ENCODE data around the gene SULT1A1. TPM values are rescaled to one million over a fixed set of nuclear protein-coding genes. Genes with fewer than 3 reads are reported as not detected.

The SULT1A1 gene
- total and polyA plus RNA-seq, 2 of the 8 experiments (the other 6 are each of a cell fraction or from before 2014, with no cell fraction given) = 2.1 to 4.0 TPM

DNA sequence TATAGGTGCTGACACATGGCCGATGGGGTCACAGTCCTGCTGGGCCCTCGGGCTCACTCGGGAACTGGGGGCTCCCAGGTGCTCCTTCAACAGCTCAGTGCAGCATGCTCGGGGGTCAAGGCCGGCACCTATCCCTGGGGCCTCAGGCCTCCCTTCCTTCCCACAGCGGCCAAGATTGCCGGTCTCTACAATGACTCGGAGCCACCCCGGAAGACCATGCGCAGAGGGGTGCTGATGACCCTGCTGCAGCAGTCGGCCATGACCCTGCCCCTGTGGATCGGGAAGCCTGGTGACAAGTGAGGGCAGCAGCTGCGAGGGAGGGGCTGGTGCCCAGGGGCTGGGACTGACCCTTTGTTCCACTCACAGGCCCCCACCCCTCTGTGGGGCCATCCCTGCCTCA is 19.9 kb downstream of the SULT1A1 start:
- no peak overlapping the region for H3K4me2 ChIP-seq (ENCODE audit: insufficient read depth in 1 of 2, low read depth in 2 of 2, low read length in 2 of 2)
- H2BK20ac ChIP-seq (ENCODE audit: low read length) = no peak overlapping the region
- DNase-seq (ENCODE audit: low read depth in 1 of 2, low spot score in 2 of 2) = no peak
- H4K20me1 ChIP-seq (replicated peaks in 1 of 2; ENCODE audit: control insufficient read depth in 1 of 2, insufficient read depth in 2 of 2, low read length in 2 of 2) = peaks cover 0 to 2% of the 10 kb centered on the region in 2 experiments
- H3K18ac ChIP-seq (ENCODE audit: extremely low read depth, low read length) = no peak overlapping the region
- no peak for FAIRE-seq
- no peaks in the 10 kb centered on the region for H3K79me1 ChIP-seq (ENCODE audit: low read depth, low read length)
- no peak overlapping the region for H3K4me3 ChIP-seq (ENCODE audit: extremely low read depth in 1 of 4, insufficient read depth in 2 of 4, low read depth in 3 of 4, low read length in 4 of 4)
- H4K8ac ChIP-seq (ENCODE audit: extremely low read depth, insufficient read depth, low read length) = no peak overlapping the region
- H4K91ac ChIP-seq (replicated peaks; ENCODE audit: insufficient read length, low read length) = no peak overlapping the region
- no peak overlapping the region for H2AK5ac ChIP-seq (ENCODE audit: low read depth, low read length)
- no peaks in the 10 kb centered on the region for H3K4me1 ChIP-seq (replicated peaks in 1 of 4; ENCODE audit: control insufficient read depth in 3 of 4, insufficient read depth in 4 of 4, low read length in 3 of 4)
- no peak overlapping the region for H2AFZ ChIP-seq (ENCODE audit: low read length)
- H3K79me2 ChIP-seq (ENCODE audit: control insufficient read depth in 1 of 2, insufficient read depth in 2 of 2, low read length in 2 of 2) = no peaks in the 10 kb centered on the region
- H3K27ac ChIP-seq (ENCODE audit: low read depth, low read length) = no peak overlapping the region
- no peak overlapping the region for H2BK5ac ChIP-seq (ENCODE audit: low read depth, low read length)
- H3K4ac ChIP-seq (replicated peaks; ENCODE audit: insufficient read length, low read depth, low read length) = no peak overlapping the region
- no peak overlapping the region for H3K9ac ChIP-seq (replicated peaks in 1 of 4; ENCODE audit: extremely low read depth in 1 of 4, low read depth in 3 of 4, low read length in 3 of 4)
- H3K27me3 ChIP-seq (replicated peaks in 1 of 4; ENCODE audit: control insufficient read depth in 3 of 4, extremely low read depth in 1 of 4, insufficient read depth in 3 of 4, low read length in 3 of 4) = no peaks in the 10 kb centered on the region
- H3K23ac ChIP-seq (ENCODE audit: insufficient read length) = no peak overlapping the region
- no peak overlapping the region for H3K14ac ChIP-seq (ENCODE audit: insufficient read length)
- no peak overlapping the region for H3K56ac ChIP-seq (replicated peaks; ENCODE audit: insufficient read length, low read depth, low read length)
- H3K9me3 ChIP-seq (ENCODE audit: insufficient read depth in 2 of 2, low read depth in 1 of 2, low read length in 1 of 2) = no peaks in the 10 kb centered on the region
- H2BK120ac ChIP-seq (replicated peaks; ENCODE audit: low read depth, low read length) = no peak overlapping the region
- H3K23me2 ChIP-seq (ENCODE audit: low read depth, low read length) = no peaks in the 10 kb centered on the region
- POLR2A ChIA-PET (ENCODE audit: partially characterized antibody) = no interaction called here
- CTCF ChIA-PET (ENCODE audit: partially characterized antibody) = no interaction called here
- H4K5ac ChIP-seq (ENCODE audit: insufficient read length, low read depth, low read length) = no peak overlapping the region
- H2BK15ac ChIP-seq (ENCODE audit: low read length) = no peak overlapping the region
- H3K36me3 ChIP-seq (ENCODE audit: control insufficient read depth in 2 of 4, insufficient read depth in 4 of 4, low read length in 3 of 4) = peaks cover 0 to 7% (median 2%) of the 10 kb centered on the region in 4 experiments; a peak in 5 of 8 replicates
- 92% methylated on average over 7 of the region's 13 CpGs; no CpG with 5 or more reads in 1 of the 2 experiments for WGBS, 2 experiments (ENCODE audit: extremely low coverage in 1 of 2, insufficient coverage in 1 of 2, insufficient read length in 1 of 2, insufficient replicate concordance in 2 of 2, low coverage in 1 of 2, low lambda C conversion rate in 2 of 2, missing lambda C conversion rate in 1 of 2)
- no peak overlapping the region for H2BK12ac ChIP-seq (ENCODE audit: low read depth, low read length)
- TF ChIP-seq SIX5 (IDR thresholded peaks at IDR 0.05; ENCODE audit: low read depth, low read length) (no peak), SRF (IDR thresholded peaks at IDR 0.05; ENCODE audit: low read depth, low read length) (no peak), CEBPB (IDR thresholded peaks at IDR 0.05; ENCODE audit: low read depth, low read length) (no peak), TEAD4 (IDR thresholded peaks at IDR 0.05; ENCODE audit: low read depth, low read length) (no peak), BRCA1 (IDR thresholded peaks at IDR 0.05; ENCODE audit: low read depth, low read length) (no peak), SP2 (IDR thresholded peaks at IDR 0.05; ENCODE audit: low read length) (no peak), SP4 (IDR thresholded peaks at IDR 0.05; ENCODE audit: low read length) (no peak), FOSL1 (IDR thresholded peaks at IDR 0.05; ENCODE audit: insufficient read depth, low read depth, low read length) (no peak), SIRT6 (IDR thresholded peaks at IDR 0.05; ENCODE audit: low read length) (no peak), POLR2AphosphoS5 (IDR thresholded peaks at IDR 0.05; ENCODE audit: low read depth, low read length) (no peak), KDM4A (IDR thresholded peaks at IDR 0.05; ENCODE audit: low read depth, low read length, severe bottlenecking) (no peak), SP1 (IDR thresholded peaks at IDR 0.05; ENCODE audit: low read depth, low read length) (no peak), NRF1 (IDR thresholded peaks at IDR 0.05; ENCODE audit: low read depth, low read length) (no peak), RBBP5 (IDR thresholded peaks at IDR 0.05; ENCODE audit: borderline replicate concordance, low read depth, low read length) (no peak), HDAC2 (IDR thresholded peaks at IDR 0.05; ENCODE audit: borderline replicate concordance in 1 of 2, low read depth in 2 of 2, low read length in 2 of 2) (no peak), KDM5A (IDR thresholded peaks at IDR 0.05; ENCODE audit: low read length) (no peak)

All from H1 (cell line).